ENCODE measurements around the gene ITGAV. TPM values are rescaled to one million over a fixed set of nuclear protein-coding genes. Genes with fewer than 3 reads are reported as not detected.

ITGAV gene
- total RNA-seq, 4 donors from 2014 or later, result 98.4 to 117 (median 105) TPM

GRCh38 chr2:186612026-186612425 is 22.2 kb downstream of the ITGAV start:
- Histone ChIP-seq H3K27me3 (no peaks in the 10 kb centered on the region), H3K36me3 (no peaks in the 10 kb centered on the region), H3K9me3 (no peaks in the 10 kb centered on the region), H3K4me3 (no peak overlapping the region), H3K27ac (replicated peaks in 1 of 4) (no peak overlapping the region), H3K4me1 (peaks cover 26 to 52% (median 42%) of the 10 kb centered on the region in 4 donors)
- TF ChIP-seq, protein P1, sequence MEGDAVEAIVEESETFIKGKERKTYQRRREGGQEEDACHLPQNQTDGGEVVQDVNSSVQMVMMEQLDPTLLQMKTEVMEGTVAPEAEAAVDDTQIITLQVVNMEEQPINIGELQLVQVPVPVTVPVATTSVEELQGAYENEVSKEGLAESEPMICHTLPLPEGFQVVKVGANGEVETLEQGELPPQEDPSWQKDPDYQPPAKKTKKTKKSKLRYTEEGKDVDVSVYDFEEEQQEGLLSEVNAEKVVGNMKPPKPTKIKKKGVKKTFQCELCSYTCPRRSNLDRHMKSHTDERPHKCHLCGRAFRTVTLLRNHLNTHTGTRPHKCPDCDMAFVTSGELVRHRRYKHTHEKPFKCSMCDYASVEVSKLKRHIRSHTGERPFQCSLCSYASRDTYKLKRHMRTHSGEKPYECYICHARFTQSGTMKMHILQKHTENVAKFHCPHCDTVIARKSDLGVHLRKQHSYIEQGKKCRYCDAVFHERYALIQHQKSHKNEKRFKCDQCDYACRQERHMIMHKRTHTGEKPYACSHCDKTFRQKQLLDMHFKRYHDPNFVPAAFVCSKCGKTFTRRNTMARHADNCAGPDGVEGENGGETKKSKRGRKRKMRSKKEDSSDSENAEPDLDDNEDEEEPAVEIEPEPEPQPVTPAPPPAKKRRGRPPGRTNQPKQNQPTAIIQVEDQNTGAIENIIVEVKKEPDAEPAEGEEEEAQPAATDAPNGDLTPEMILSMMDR (IDR thresholded peaks at IDR 0.05), result no peak
- TF ChIP-seq POLR2AphosphoS5 (IDR thresholded peaks at IDR 0.05), result no peak
- no peak for DNase-seq (ENCODE audit: extremely low spot score)
- intact Hi-C loops (cut with DNase I), result no loop called here
- 90% methylated on average over 2 of the region's 2 CpGs for WGBS

- WGBS, result 72% methylated on average over 2 of the region's 2 CpGs
- intact Hi-C loops (cut with DNase I), result no loop called here
- TF ChIP-seq, protein P1 (IDR thresholded peaks at IDR 0.05), result no peak
- TF ChIP-seq POLR2AphosphoS5 (IDR thresholded peaks at IDR 0.05) (no peak), POLR2A (IDR thresholded peaks at IDR 0.05; ENCODE audit: low read depth) (no peak), EP300 (IDR thresholded peaks at IDR 0.05) (no peak)
- Histone ChIP-seq H3K4me1 (peaks cover 28 to 53% (median 40%) of the 10 kb centered on the region in 4 donors), H3K27ac (replicated peaks in 1 of 4) (peak overlapping the region in 1 of 4 donors; percentile 10), H3K4me3 (no peak overlapping the region), H3K9me3 (no peaks in the 10 kb centered on the region), H3K36me3 (no peaks in the 10 kb centered on the region), H3K27me3 (no peaks in the 10 kb centered on the region)
- DNase-seq (ENCODE audit: extremely low spot score), result no peak
Observed at GRCh38 chr2:186612555-186613440, 22.9 kb downstream of the ITGAV start.

GRCh38 chr2:186614373-186614772 is 24.5 kb downstream of the ITGAV start:
- H3K4me3 ChIP-seq, result no peak overlapping the region
- 92% methylated on average over 2 of the region's 2 CpGs for WGBS
- H3K36me3 ChIP-seq, result no peaks in the 10 kb centered on the region
- H3K27ac ChIP-seq (replicated peaks in 1 of 4), result no peak overlapping the region
- TF ChIP-seq POLR2AphosphoS5 (IDR thresholded peaks at IDR 0.05), result no peak
- no peak for TF ChIP-seq EP300 (IDR thresholded peaks at IDR 0.05)
- TF ChIP-seq POLR2A (IDR thresholded peaks at IDR 0.05; ENCODE audit: low read depth), result no peak
- TF ChIP-seq, protein P1 (IDR thresholded peaks at IDR 0.05), result no peak
- DNase-seq (ENCODE audit: extremely low spot score), result no peak
- intact Hi-C loops (cut with DNase I), result no loop called here
- H3K4me1 ChIP-seq, result peaks cover 32 to 47% (median 39%) of the 10 kb centered on the region in 4 donors
- H3K27me3 ChIP-seq, result no peaks in the 10 kb centered on the region
- no peaks in the 10 kb centered on the region for H3K9me3 ChIP-seq

DNA sequence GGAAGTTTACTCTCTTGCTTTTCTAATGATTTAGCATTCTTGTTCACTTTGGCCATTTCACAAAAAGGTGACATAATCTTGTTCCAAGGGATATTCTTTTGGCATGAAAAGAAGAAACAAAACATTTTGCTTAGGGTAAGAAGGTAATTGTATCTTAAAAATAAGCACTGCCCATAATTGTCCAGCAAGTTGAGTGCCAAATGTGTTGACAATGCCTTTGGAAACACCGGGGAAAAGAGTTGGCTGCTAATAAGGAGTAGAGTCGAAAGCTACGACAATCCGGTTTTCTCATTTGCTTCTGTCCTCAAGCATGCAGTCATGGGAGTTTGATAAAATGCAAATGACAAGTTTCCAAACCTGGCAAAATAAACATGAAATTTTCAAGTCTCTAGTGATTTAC is 27.3 kb downstream of the ITGAV start:
- TF ChIP-seq POLR2A (IDR thresholded peaks at IDR 0.05; ENCODE audit: low read depth) (no peak), EP300 (IDR thresholded peaks at IDR 0.05) (no peak), POLR2AphosphoS5 (IDR thresholded peaks at IDR 0.05) (no peak)
- TF ChIP-seq, protein P1 (IDR thresholded peaks at IDR 0.05), result no peak
- H3K4me1 ChIP-seq, result peaks cover 11 to 24% (median 18%) of the 10 kb centered on the region in 4 donors
- no peaks in the 10 kb centered on the region for H3K9me3 ChIP-seq
- intact Hi-C loops (cut with DNase I), result no loop called here
- no peak for DNase-seq (ENCODE audit: extremely low spot score)
- 79% methylated on average over 4 of the region's 4 CpGs for WGBS
- H3K36me3 ChIP-seq, result peaks cover 0 to under 1% (median 0%) of the 10 kb centered on the region in 4 donors
- H3K27me3 ChIP-seq, result no peaks in the 10 kb centered on the region
- no peak overlapping the region for H3K4me3 ChIP-seq
- H3K27ac ChIP-seq (replicated peaks in 1 of 4), result no peak overlapping the region

All from esophagus muscularis mucosa (tissue), 4 donors.